ENCODE results near the gene ZNF37A. TPM values are rescaled to one million over a fixed set of nuclear protein-coding genes. Genes with fewer than 3 reads are reported as not detected.
"Not testable (repeated sequence)": the region's sequence is repeated elsewhere in the genome, so short reads cannot be mapped to it uniquely, and the experiment has no call there.

ZNF37A gene
- total RNA-seq, 1 donor from 2014 or later, result 24.8 TPM

- no peak overlapping the region for H3K4me3 Mint-ChIP-seq
- TF ChIP-seq CTCF (IDR thresholded peaks at IDR 0.05; ENCODE audit: unreplicated experiment), result no peak
- no peak overlapping the region for H3K27ac Mint-ChIP-seq
- H3K36me3 Mint-ChIP-seq, result peaks cover 3% of the 10 kb centered on the region
- no peaks in the 10 kb centered on the region for H3K27me3 Mint-ChIP-seq (ENCODE audit: low read depth)
- H3K4me1 Mint-ChIP-seq, result no peaks in the 10 kb centered on the region
- H3K9me3 Mint-ChIP-seq, result peaks cover 52% of the 10 kb centered on the region
- DNase-seq (ENCODE audit: low spot score in 2 of 2, unreplicated experiment in 2 of 2), result no peak
Measured at GRCh38 chr10:38070501-38070900, 23.6 kb upstream of the ZNF37A start.

DNA sequence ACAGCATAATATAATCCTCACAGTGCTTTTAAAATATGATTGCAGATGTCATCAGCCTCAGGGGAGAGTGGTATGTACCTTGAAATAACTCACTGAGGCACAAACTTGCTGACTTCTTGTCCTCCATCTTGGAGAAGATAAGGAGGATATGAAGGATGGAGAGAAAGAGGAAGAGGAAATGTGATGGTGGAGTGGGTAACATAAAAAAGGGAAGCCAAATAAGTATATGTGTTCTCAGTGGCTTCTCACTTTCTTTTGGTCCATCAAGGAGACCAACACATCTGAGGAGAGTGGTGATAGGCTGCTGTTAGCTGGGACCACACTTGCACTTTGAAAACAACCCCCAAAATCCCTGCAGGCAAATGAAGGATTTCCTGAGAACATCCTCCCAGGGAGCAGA is 21.6 kb upstream of the ZNF37A start:
- Mint-ChIP-seq H3K27me3 (ENCODE audit: low read depth) (no peaks in the 10 kb centered on the region), H3K27ac (no peak overlapping the region), H3K9me3 (peaks cover 62% of the 10 kb centered on the region), H3K4me1 (no peaks in the 10 kb centered on the region), H3K4me3 (no peak overlapping the region), H3K36me3 (peaks cover 5% of the 10 kb centered on the region)
- TF ChIP-seq CTCF (IDR thresholded peaks at IDR 0.05; ENCODE audit: unreplicated experiment), result no peak
- DNase-seq (ENCODE audit: low spot score in 2 of 2, unreplicated experiment in 2 of 2), result no peak

DNA sequence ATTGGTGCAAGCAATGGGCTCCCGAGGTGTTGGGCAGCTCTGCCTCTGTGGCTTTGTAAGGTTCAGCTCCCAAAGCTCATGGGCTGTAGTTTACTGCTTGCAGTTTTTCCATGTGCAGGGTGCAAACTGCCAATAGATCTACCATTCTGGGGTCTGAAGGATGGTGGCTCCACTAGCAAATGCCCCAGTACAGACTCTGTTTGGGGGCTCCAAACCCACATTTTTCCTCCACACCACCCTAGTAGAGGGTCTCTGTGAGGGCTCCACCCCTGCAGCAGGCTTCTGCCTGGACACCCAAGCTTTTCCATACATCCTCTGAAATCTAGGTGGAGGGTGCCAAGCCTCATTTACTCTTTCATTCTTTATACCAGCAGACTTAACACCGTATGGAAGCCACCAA is 17.4 kb upstream of the ZNF37A start:
- Mint-ChIP-seq H3K4me1 (no peaks in the 10 kb centered on the region), H3K27ac (no peak overlapping the region), H3K4me3 (no peak overlapping the region), H3K9me3 (peaks cover 73% of the 10 kb centered on the region), H3K36me3 (peaks cover 2% of the 10 kb centered on the region), H3K27me3 (ENCODE audit: low read depth) (no peaks in the 10 kb centered on the region)
- no peak for TF ChIP-seq CTCF (IDR thresholded peaks at IDR 0.05; ENCODE audit: unreplicated experiment)
- no peak for DNase-seq (ENCODE audit: low spot score in 2 of 2, unreplicated experiment in 2 of 2)

DNA sequence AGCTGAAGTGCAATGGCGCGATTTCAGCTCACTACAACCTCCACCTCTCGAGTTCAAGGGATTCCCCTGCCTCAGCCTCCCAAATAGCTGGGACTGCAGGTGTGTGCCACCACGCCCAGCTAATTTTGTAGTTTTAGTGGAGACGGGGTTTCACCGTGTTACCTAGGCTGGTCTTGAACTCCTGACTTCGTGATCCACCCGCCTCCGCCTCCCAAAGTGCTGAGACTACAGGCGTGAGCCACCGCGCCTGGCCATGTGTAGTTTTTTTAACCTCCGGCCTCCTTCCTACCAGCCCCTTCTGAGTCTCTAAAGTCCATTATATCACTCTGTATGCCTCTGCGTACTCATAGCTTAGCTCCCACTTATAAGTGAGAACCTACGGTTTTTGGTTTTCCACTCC is 819 bp upstream of the ZNF37A start:
- H3K27ac Mint-ChIP-seq; H3K27me3 Mint-ChIP-seq (ENCODE audit: low read depth); DNase-seq (ENCODE audit: low spot score in 2 of 2, unreplicated experiment in 2 of 2): not testable (repeated sequence)
- Mint-ChIP-seq H3K4me1 (peaks cover 13% of the 10 kb centered on the region), H3K36me3 (peaks cover 29% of the 10 kb centered on the region), H3K9me3 (peaks cover 15% of the 10 kb centered on the region), H3K4me3 (peak overlapping the region; percentile 88)

DNA sequence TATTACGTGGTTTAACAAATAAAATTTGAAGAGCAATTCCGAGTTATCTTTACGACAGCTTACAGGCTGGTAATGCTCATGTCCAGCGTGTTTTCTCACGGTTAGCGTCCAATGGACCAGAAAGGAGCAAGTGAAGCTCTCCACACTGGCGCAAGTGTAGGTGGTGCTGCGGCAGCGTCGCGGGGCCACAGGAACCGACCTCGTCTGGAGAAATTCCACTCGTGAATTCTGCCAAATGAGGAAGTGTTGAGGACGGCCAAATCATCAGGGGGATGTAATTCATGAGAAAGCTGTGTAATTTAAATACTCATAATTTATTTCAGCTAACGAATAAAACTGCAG is 350 bp upstream of the ZNF37A start:
- Mint-ChIP-seq H3K27me3 (ENCODE audit: low read depth) (no peaks in the 10 kb centered on the region), H3K4me1 (peaks cover 13% of the 10 kb centered on the region), H3K27ac (peak overlapping the region; percentile 90), H3K36me3 (peaks cover 34% of the 10 kb centered on the region), H3K9me3 (peaks cover 20% of the 10 kb centered on the region), H3K4me3 (peak overlapping the region; percentile 88)
- DNase-seq (ENCODE audit: low spot score in 2 of 2, unreplicated experiment in 2 of 2), result no peak
- TF ChIP-seq CTCF (IDR thresholded peaks at IDR 0.05; ENCODE audit: unreplicated experiment), result no peak

- no peak for DNase-seq (ENCODE audit: low spot score in 2 of 2, unreplicated experiment in 2 of 2)
- Mint-ChIP-seq H3K4me3 (peak overlapping the region; percentile 88), H3K9me3 (peaks cover 32% of the 10 kb centered on the region), H3K27me3 (ENCODE audit: low read depth) (no peaks in the 10 kb centered on the region), H3K27ac (peak overlapping the region; percentile 90), H3K36me3 (peaks cover 46% of the 10 kb centered on the region), H3K4me1 (peaks cover 13% of the 10 kb centered on the region)
- TF ChIP-seq CTCF (IDR thresholded peaks at IDR 0.05; ENCODE audit: unreplicated experiment), result no peak
Measured at GRCh38 chr10:38094927-38095574, 914 bp downstream of the ZNF37A start.
